GM12878 (cell line): ENCODE results near the gene STRIP2. TPM values are rescaled to one million over a fixed set of nuclear protein-coding genes. Genes with fewer than 3 reads are reported as not detected.

Source experiments
- ATAC-seq: fragments of 200-7000 bp; cut with Tn5 transposase; 3 replicates; pipeline ENCODE4 v1.9.1; 2020; ENCODE audit warnings: mild to moderate bottlenecking, moderate library complexity
- BruUV-seq: library from RNA; stranded (reverse); fragments of 400-500 nt; replicated peaks from 2 replicates; lab custom pipeline; 2021; lab: Mats Ljungman, UMichigan
- CTCF ChIA-PET: fragments of 300-600 bp; sonication (Branson Sonifier 250); formaldehyde crosslinking; extraction: SDS; loops from one replicate; lab custom pipeline; 2021; ENCODE audit warnings: inconsistent platforms; lab: Yijun Ruan, JAX
- POLR2A ChIA-PET: fragments of 350-600 bp; formaldehyde crosslinking; extraction: SDS; loops from one replicate; lab custom pipeline; 2021; ENCODE audit warnings: inconsistent platforms; lab: Charles Lee
- RAD21 ChIA-PET: fragments of 300-600 bp; sonication (Branson Sonifier 250); formaldehyde crosslinking; loops from one replicate; lab custom pipeline; 2023; ENCODE audit warnings: antibody characterized with exemption; ENCODE audit not compliant: unreplicated experiment; lab: Charles Lee
- SMC1A ChIA-PET: fragments of 300-600 bp; sonication (Branson Sonifier 250); formaldehyde crosslinking; loops from one replicate; lab custom pipeline; 2023; ENCODE audit not compliant: unreplicated experiment, uncharacterized antibody; lab: Charles Lee
- DNase-seq: peaks from one replicate; pipeline ENCODE4 v3.0.0-alpha.2; 2011; ENCODE audit warnings: low read depth, low spot score
- FAIRE-seq: peaks from 3 replicates; lab custom pipeline; 2011; peaks lifted over from hg19 to GRCh38; lab: Jason Lieb, UNC
- H2AFZ ChIP-seq: 2 replicates; pipeline ENCODE4 v1.6.0; 2011; ENCODE audit warnings: low read depth, low read length, control low read depth; ENCODE audit not compliant: control insufficient read depth
- H3K27ac ChIP-seq: 2 replicates; pipeline ENCODE4 v1.5.1; 2011; ENCODE audit warnings: control low read depth; ENCODE audit not compliant: control insufficient read depth, insufficient read depth
- H3K27me3 ChIP-seq, 2 experiments: replicated peaks in 1 of 2; 2 replicates each; pipeline versions ENCODE4 v1.6.0 to v1.6.1; 2011; ENCODE audit warnings: low read length in 1 of 2; ENCODE audit not compliant: control insufficient read depth in 2 of 2, insufficient read depth in 2 of 2
- H3K36me3 ChIP-seq, 2 experiments: 2 replicates each; pipeline ENCODE4 v1.5.1; 2011; ENCODE audit warnings: low read length in 1 of 2; ENCODE audit not compliant: control insufficient read depth in 2 of 2, insufficient read depth in 2 of 2
- H3K4me1 ChIP-seq: 2 replicates; pipeline ENCODE4 v1.6.1; 2011; ENCODE audit warnings: mild to moderate bottlenecking, low read length, moderate library complexity, mixed read lengths; ENCODE audit not compliant: control insufficient read depth, insufficient read depth
- H3K4me2 ChIP-seq: 2 replicates; pipeline ENCODE4 v1.6.0; 2011; ENCODE audit warnings: control low read depth; ENCODE audit not compliant: control insufficient read depth, insufficient read depth
- H3K4me3 ChIP-seq: fragments of 200-600 bp; sonication (generic); 2 replicates; pipeline ENCODE4 v1.5.1; 2016
- H3K79me2 ChIP-seq: 2 replicates; pipeline ENCODE4 v1.6.0; 2011; ENCODE audit warnings: low read length; ENCODE audit not compliant: control insufficient read depth, insufficient read depth
- H3K9ac ChIP-seq: 2 replicates; pipeline ENCODE4 v1.8.0; 2011; ENCODE audit warnings: low read length, control low read depth, mixed read lengths; ENCODE audit not compliant: control insufficient read depth, insufficient read depth
- H3K9me3 ChIP-seq: replicated peaks from 3 replicates; pipeline ENCODE4 v1.5.1; 2011; ENCODE audit warnings: mild to moderate bottlenecking, low read length; ENCODE audit not compliant: control insufficient read depth, insufficient read depth
- H4K20me1 ChIP-seq: 2 replicates; pipeline ENCODE4 v1.6.0; 2011; ENCODE audit not compliant: control insufficient read depth, insufficient read depth
- IKZF1 ChIP-seq: fragments of 450-650 bp; conservative IDR thresholded peaks from 2 replicates; pipeline ENCODE4 v1.6.1; 2017; ENCODE audit warnings: antibody characterized with exemption, mild to moderate bottlenecking
- IRF4 ChIP-seq: IDR thresholded peaks from 2 replicates; pipeline ENCODE4 v1.6.1; 2011; ENCODE audit warnings: low read depth, low read length
- RB1 ChIP-seq: fragments of 450-650 bp; formaldehyde crosslinking; IDR thresholded peaks from 2 replicates; pipeline ENCODE4 v1.6.1; 2017; ENCODE audit warnings: mild to moderate bottlenecking, borderline replicate concordance
- RUNX3 ChIP-seq: IDR thresholded peaks from 2 replicates; pipeline ENCODE4 v1.6.1; 2012; ENCODE audit warnings: low read length, inconsistent platforms
- SUPT20H ChIP-seq: IDR thresholded peaks from 2 replicates; pipeline ENCODE4 v1.6.1; 2011; ENCODE audit warnings: low read depth, mild to moderate bottlenecking, low read length, moderate library complexity, borderline replicate concordance; ENCODE audit not compliant: control insufficient read depth
- ZBTB4 ChIP-seq: fragments of 450-650 bp; formaldehyde crosslinking; IDR thresholded peaks from 2 replicates; pipeline ENCODE4 v1.4.0; 2022; ENCODE audit warnings: mild to moderate bottlenecking, moderate library complexity
- in situ Hi-C: fragments of 300-500 bp; cut with MboI; formaldehyde crosslinking; loops from 9 replicates; pipeline ENCODE4 v1.14.3; 2018; ENCODE audit warnings: mixed read lengths
- intact Hi-C: fragments of 100-400 bp; cut with micrococcal nuclease; formaldehyde crosslinking; loops from one replicate; pipeline ENCODE4 v1.14.2; 2022; ENCODE audit not compliant: unreplicated experiment
- polyA plus RNA-seq, 11 experiments: library from polyadenylated mRNA; depleted of rRNA in 4 of 11; unstranded in 6 of 11; stranded (reverse) in 5 of 11; fragments of >200 nt; fragmentation: Nextera tagmentation in 4 of 11; fragmentation: Illumina TruSeq in 1 of 11; extraction: Ambion mirVana in 4 of 11; extraction: Trizol in 1 of 11; gene quantifications; 1 replicate in 1 of 11; 2 replicates in 10 of 11; pipeline versions ENCODE4 v1.2.1 to v1.2.3, GENCODE V29; 2011 to 2016; ENCODE audit warnings: inconsistent platforms in 2 of 11, missing spikeins in 2 of 11, low read depth in 1 of 11
- total RNA-seq, 4 experiments: library from RNA; depleted of rRNA in 3 of 4; stranded (reverse); fragments of >200 nt in 3 of 4; fragmentation: Illumina TruSeq in 1 of 4; extraction: Trizol in 1 of 4; gene quantifications; 2 replicates each; pipeline versions ENCODE4 v1.2.1 to v1.2.3, GENCODE V29; 2013 to 2021

The STRIP2 gene
- total and polyA plus RNA-seq, 10 of the 15 experiments (the other 5 are each of a cell fraction or from before 2014, with no cell fraction given): 0.48 to 5.8 (median 1.8) TPM

DNA sequence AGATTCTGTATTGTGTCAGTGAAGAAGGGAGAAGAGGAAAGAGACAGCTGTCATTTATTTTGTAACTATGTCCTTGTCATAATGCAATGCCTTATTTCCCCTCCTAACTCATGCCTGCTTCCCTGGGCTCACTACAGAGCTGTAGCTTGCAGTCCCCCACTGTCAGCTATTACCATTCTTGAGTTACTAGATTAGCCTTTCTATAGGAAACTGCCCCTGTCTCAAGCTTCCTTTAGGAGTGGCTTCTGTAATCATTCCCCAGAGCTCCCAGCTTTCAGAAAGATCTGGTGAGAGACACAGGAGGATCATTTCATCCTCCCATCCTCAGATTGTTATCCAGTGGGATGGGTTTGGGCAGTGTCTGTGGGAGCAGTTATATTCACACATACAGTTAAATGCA, 35.7 kb downstream of the STRIP2 start:
- in situ Hi-C loops: no loop called here
- Histone ChIP-seq H3K4me1 (no peaks in the 10 kb centered on the region), H3K36me3 (no peaks in the 10 kb centered on the region)
- FAIRE-seq (no peak), DNase-seq (no peak)
- RAD21 ChIA-PET: interaction anchor here (0.5 to 7.0 kb wide), 10 partner anchors 9 to 587 kb away, joined by 3 to 90 read pairs (median 12); partner anchors contain the start of gene STRIP2
- POLR2A ChIA-PET: interaction anchor here (1.4 kb wide), 1 partner anchor 68 kb away, joined by 4 read pairs; no protein-coding TSS in a partner anchor
- no peak for TF ChIP-seq RUNX3
- no peak for TF ChIP-seq SUPT20H
- TF ChIP-seq ZBTB4: no peak
- TF ChIP-seq IKZF1: no peak
- TF ChIP-seq IRF4: no peak
- no peak for TF ChIP-seq RB1
- TF ChIP-seq, all 136 proteins: peak for 0
- Histone ChIP-seq H3K9ac (no peak overlapping the region), H2AFZ (no peak overlapping the region), H3K79me2 (no peaks in the 10 kb centered on the region), H3K27ac (no peak overlapping the region), H3K4me3 (no peak overlapping the region), H3K4me2 (no peak overlapping the region), H3K27me3 (no peaks in the 10 kb centered on the region), H4K20me1 (no peaks in the 10 kb centered on the region), H3K9me3 (no peaks in the 10 kb centered on the region)
- no peak for ATAC-seq
- SMC1A ChIA-PET: interaction anchor here (0.9 to 11.7 kb wide), 13 partner anchors 16 to 541 kb away, joined by 3 to 165 read pairs (median 5); partner anchors contain the start of gene STRIP2
- CTCF ChIA-PET: interaction anchor here (0.9 to 9.1 kb wide), 15 partner anchors 16 to 541 kb away, joined by 3 to 134 read pairs (median 5); no protein-coding TSS in a partner anchor
- BruUV-seq: no TSS peak
- intact Hi-C loops: loop anchor here (10.0 kb wide), 1 partner anchor 355 kb away; no protein-coding TSS in a partner anchor
